SK-N-SH (cell line): ENCODE results near the gene TUT7. TPM values are rescaled to one million over a fixed set of nuclear protein-coding genes. Genes with fewer than 3 reads are reported as not detected.

Experiments
- CTCF ChIA-PET: fragments of 300-600, 350-600 bp; formaldehyde crosslinking; extraction: SDS; loops from one replicate; lab custom pipeline; 2021; lab: Yijun Ruan, JAX
- POLR2A ChIA-PET: fragments of 350-600 bp; sonication (Branson Sonifier 250); formaldehyde crosslinking; extraction: SDS; loops from one replicate; lab custom pipeline; 2020; ENCODE audit warnings: antibody characterized with exemption, inconsistent platforms; lab: Yijun Ruan, JAX
- DNase-seq: peaks from one replicate; pipeline ENCODE4 v3.0.0; 2012
- H2AFZ ChIP-seq: fragments of 200-600 bp; sonication (generic); 2 replicates; pipeline ENCODE4 v1.8.1; 2016; ENCODE audit warnings: antibody characterized with exemption, mild to moderate bottlenecking, low read depth
- H3F3A ChIP-seq: fragments of 200-600 bp; sonication (generic); replicated peaks from 2 replicates; pipeline ENCODE3; 2016; ENCODE audit warnings: antibody characterized with exemption, mild to moderate bottlenecking; ENCODE audit not compliant: insufficient read depth
- H3K27ac ChIP-seq, 2 experiments: fragments of 200-500 bp in 1 of 2; fragments of 200-600 bp in 1 of 2; sonication (Bioruptor generic) in 1 of 2; sonication (generic), shearing (Covaris generic) in 1 of 2; 2 replicates each; pipeline versions ENCODE4 v1.5.1 to v1.6.1; 2014 to 2016; ENCODE audit warnings: low read depth in 2 of 2, inconsistent platforms in 1 of 2, low read length in 1 of 2, mild to moderate bottlenecking in 1 of 2, mixed read lengths in 1 of 2
- H3K27me3 ChIP-seq: fragments of 200-600 bp; sonication (generic), shearing (Covaris generic); 2 replicates; pipeline ENCODE4 v1.6.1; 2016; ENCODE audit warnings: mixed run types; ENCODE audit not compliant: insufficient read depth
- H3K36me3 ChIP-seq, 2 experiments: fragments of 200-500 bp in 1 of 2; fragments of 200-600 bp in 1 of 2; sonication (Bioruptor generic) in 1 of 2; sonication (generic) in 1 of 2; replicated peaks in 1 of 2; 2 replicates each; pipeline versions ENCODE3 to v1.5.1; 2014 to 2016; ENCODE audit warnings: low read length in 1 of 2, mild to moderate bottlenecking in 1 of 2; ENCODE audit not compliant: insufficient read depth in 2 of 2, control insufficient read depth in 1 of 2
- H3K4me1 ChIP-seq, 2 experiments: fragments of 200-500 bp in 1 of 2; fragments of 200-600 bp in 1 of 2; sonication (Bioruptor generic) in 1 of 2; sonication (generic), shearing (Covaris generic) in 1 of 2; 2 replicates each; pipeline versions ENCODE4 v1.5.1 to v1.6.1; 2014 to 2016; ENCODE audit warnings: low read depth in 1 of 2, low read length in 1 of 2, mixed run types in 1 of 2; ENCODE audit not compliant: insufficient read depth in 2 of 2, control insufficient read depth in 1 of 2
- H3K4me2 ChIP-seq: fragments of 200-600 bp; sonication (generic), shearing (Covaris generic); 2 replicates; pipeline ENCODE4 v1.6.1; 2017; ENCODE audit warnings: mixed run types
- H3K4me3 ChIP-seq, 2 experiments: fragments of 200-500 bp in 1 of 2; fragments of 200-600 bp in 1 of 2; sonication (Bioruptor generic) in 1 of 2; sonication (generic), shearing (Covaris generic) in 1 of 2; 2 replicates each; pipeline versions ENCODE4 v1.5.1 to v1.8.1; 2014 to 2016; ENCODE audit warnings: low read depth in 2 of 2, inconsistent platforms in 1 of 2, low read length in 1 of 2, mild to moderate bottlenecking in 1 of 2, mixed read lengths in 1 of 2, moderate library complexity in 1 of 2
- H3K79me2 ChIP-seq: fragments of 200-600 bp; sonication (generic); 2 replicates; pipeline ENCODE4 v1.8.1; 2017; ENCODE audit warnings: mild to moderate bottlenecking; ENCODE audit not compliant: insufficient read depth
- H3K9ac ChIP-seq: fragments of 200-600 bp; sonication (generic); 2 replicates; pipeline ENCODE4 v1.6.1; 2017; ENCODE audit warnings: mixed run types
- H3K9me2 ChIP-seq: fragments of 200-600 bp; sonication (generic); 2 replicates; pipeline ENCODE4 v1.6.1; 2017; ENCODE audit warnings: mixed run types
- H3K9me3 ChIP-seq: fragments of 200-600 bp; sonication (generic); 2 replicates; pipeline ENCODE4 v1.6.1; 2017; ENCODE audit warnings: mixed run types, mild to moderate bottlenecking, moderate library complexity
- H4K20me1 ChIP-seq: fragments of 200-600 bp; sonication (generic); 2 replicates; pipeline ENCODE4 v1.6.1; 2017; ENCODE audit warnings: mild to moderate bottlenecking, mixed run types; ENCODE audit not compliant: insufficient read depth
- CHD2 ChIP-seq: fragments of 150-350 bp; IDR thresholded peaks from 2 replicates; pipeline ENCODE4 v1.6.1; 2018; ENCODE audit warnings: low read length; ENCODE audit not compliant: partially characterized antibody
- ELF1 ChIP-seq: IDR thresholded peaks from 2 replicates; pipeline ENCODE4 v1.4.0; 2012
- EP300 ChIP-seq, 2 experiments: IDR thresholded peaks; 2 replicates each; pipeline versions ENCODE4 v1.4.0 to v1.6.1; 2012; ENCODE audit warnings: borderline replicate concordance in 1 of 2, low read depth in 1 of 2, low read length in 1 of 2
- EZH2phosphoT487 ChIP-seq: fragments of 200-600 bp; sonication (generic); IDR thresholded peaks from 2 replicates; pipeline ENCODE4 v1.6.1; 2017; ENCODE audit warnings: low read depth, mixed run types, mild to moderate bottlenecking, antibody characterized with exemption, moderate library complexity, borderline replicate concordance
- FOSL2 ChIP-seq: IDR thresholded peaks from 2 replicates; pipeline ENCODE4 v1.4.0; 2012; ENCODE audit warnings: low read depth, mild to moderate bottlenecking, moderate library complexity, borderline replicate concordance
- FOXJ3 ChIP-seq: sonication (generic); formaldehyde crosslinking; IDR thresholded peaks from 2 replicates; pipeline ENCODE4 v1.5.1; 2020; ENCODE audit warnings: mild to moderate bottlenecking, missing genetic modification reagents
- GABPA ChIP-seq: IDR thresholded peaks from 2 replicates; pipeline ENCODE4 v1.4.0; 2012; ENCODE audit warnings: low read depth, mild to moderate bottlenecking
- NFIC ChIP-seq: IDR thresholded peaks from 2 replicates; pipeline ENCODE4 v1.4.0; 2012; ENCODE audit warnings: borderline replicate concordance
- NRF1 ChIP-seq: IDR thresholded peaks from 2 replicates; pipeline ENCODE4 v1.6.1; 2012; ENCODE audit warnings: low read depth, mild to moderate bottlenecking, low read length
- POLR2AphosphoS5 ChIP-seq: IDR thresholded peaks from 2 replicates; pipeline ENCODE4 v1.6.1; 2012; ENCODE audit warnings: low read depth, low read length
- RAD21 ChIP-seq: IDR thresholded peaks from 2 replicates; pipeline ENCODE4 v1.6.1; 2012; ENCODE audit warnings: mild to moderate bottlenecking, low read length
- RCOR1 ChIP-seq: fragments of 150-350 bp; IDR thresholded peaks from 2 replicates; pipeline ENCODE4 v1.6.1; 2017; ENCODE audit warnings: antibody characterized with exemption, low read length
- RFX5 ChIP-seq: IDR thresholded peaks from 2 replicates; pipeline ENCODE4 v1.6.1; 2012; ENCODE audit warnings: mild to moderate bottlenecking, improper control_type of control experiment, low read length
- SMC3 ChIP-seq: IDR thresholded peaks from 2 replicates; pipeline ENCODE4 v1.6.1; 2012; ENCODE audit warnings: low read depth, low read length, improper control_type of control experiment
- TCF12 ChIP-seq: IDR thresholded peaks from 2 replicates; pipeline ENCODE4 v1.4.0; 2012
- TEAD4 ChIP-seq: IDR thresholded peaks from 2 replicates; pipeline ENCODE4 v1.4.0; 2012; ENCODE audit warnings: mild to moderate bottlenecking, borderline replicate concordance; ENCODE audit not compliant: insufficient read depth
- YY1 ChIP-seq: IDR thresholded peaks from 2 replicates; pipeline ENCODE4 v1.4.0; 2012; ENCODE audit warnings: low read depth, mild to moderate bottlenecking
- WGBS: methylation state at CpG from one replicate; pipeline ENCODE4 v1.1.6; 2017; ENCODE audit warnings: low lambda C conversion rate; 5-methylcytosine and 5-hydroxymethylcytosine counted together
- polyA plus RNA-seq, 3 experiments: library from polyadenylated mRNA; depleted of rRNA; stranded (reverse); fragments of >200 nt; gene quantifications; 2 replicates each; pipeline ENCODE4 v1.2.3, GENCODE V29; 2012
- TF ChIP-seq, protein P1 (sequence below): fragments of 200-600 bp; sonication (generic); IDR thresholded peaks from 2 replicates; pipeline ENCODE4 v1.6.1; 2017; ENCODE audit warnings: antibody characterized with exemption, mild to moderate bottlenecking, moderate library complexity
- TF ChIP-seq, protein P2 (sequence below): fragments of 150-350 bp; IDR thresholded peaks from 2 replicates; pipeline ENCODE4 v1.6.1; 2016; ENCODE audit warnings: mild to moderate bottlenecking, low read depth, low read length
- TF ChIP-seq, protein P3 (sequence below): IDR thresholded peaks from 2 replicates; pipeline ENCODE4 v1.4.0; 2012; ENCODE audit warnings: low read depth

Gene TUT7
- polyA plus RNA-seq, 1 of the 3 experiments (the other 2 are of a cell fraction): 6.7 TPM

DNA sequence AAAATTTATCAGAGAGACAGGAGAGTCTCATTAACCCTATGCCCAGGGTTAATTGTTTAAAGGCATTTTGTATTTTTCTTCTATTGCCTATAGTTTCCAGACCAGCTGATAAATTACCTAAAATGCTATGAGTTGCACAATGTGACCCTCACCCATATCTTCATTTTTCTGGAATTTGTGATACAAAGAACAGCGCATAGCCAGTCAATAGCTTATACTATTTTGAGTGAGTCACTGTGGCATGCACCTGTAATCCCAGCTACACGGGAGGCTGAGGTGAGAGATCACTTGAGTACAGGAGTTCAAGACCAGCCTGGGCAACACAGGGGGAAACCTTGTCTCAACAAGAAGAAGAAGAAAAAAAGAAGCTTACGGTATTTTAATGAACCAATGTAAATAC is 97.6 kb downstream of the TUT7 start:
- 98% methylated on average over 3 of the region's 3 CpGs for WGBS
- no peak overlapping the region for H3K9ac ChIP-seq
- no peaks in the 10 kb centered on the region for H4K20me1 ChIP-seq
- no peak overlapping the region for H3K4me2 ChIP-seq
- ChIA-PET CTCF (interaction anchor here (1.1 to 1.2 kb wide), 2 partner anchors 19 to 26 kb away, joined by 3 to 4 read pairs; partner anchors contain the start of gene ISCA1), POLR2A (no interaction called here)
- no peaks in the 10 kb centered on the region for H3K9me2 ChIP-seq
- H3K79me2 ChIP-seq: no peaks in the 10 kb centered on the region
- TF ChIP-seq TCF12 (no peak), RFX5 (no peak), RCOR1 (no peak), NFIC (no peak), SMC3 (no peak), NRF1 (no peak), ELF1 (no peak), CHD2 (no peak), FOXJ3 (CRISPR knock-in tag) (no peak), FOSL2 (no peak), TEAD4 (no peak), EP300 (IDR thresholded peaks at IDR 0.05; ENCODE audit: borderline replicate concordance in 1 of 2, low read depth in 1 of 2, low read length in 1 of 2) (no peak), EZH2phosphoT487 (no peak), YY1 (no peak), GABPA (no peak), POLR2AphosphoS5 (no peak), RAD21 (no peak)
- TF ChIP-seq, protein P1, sequence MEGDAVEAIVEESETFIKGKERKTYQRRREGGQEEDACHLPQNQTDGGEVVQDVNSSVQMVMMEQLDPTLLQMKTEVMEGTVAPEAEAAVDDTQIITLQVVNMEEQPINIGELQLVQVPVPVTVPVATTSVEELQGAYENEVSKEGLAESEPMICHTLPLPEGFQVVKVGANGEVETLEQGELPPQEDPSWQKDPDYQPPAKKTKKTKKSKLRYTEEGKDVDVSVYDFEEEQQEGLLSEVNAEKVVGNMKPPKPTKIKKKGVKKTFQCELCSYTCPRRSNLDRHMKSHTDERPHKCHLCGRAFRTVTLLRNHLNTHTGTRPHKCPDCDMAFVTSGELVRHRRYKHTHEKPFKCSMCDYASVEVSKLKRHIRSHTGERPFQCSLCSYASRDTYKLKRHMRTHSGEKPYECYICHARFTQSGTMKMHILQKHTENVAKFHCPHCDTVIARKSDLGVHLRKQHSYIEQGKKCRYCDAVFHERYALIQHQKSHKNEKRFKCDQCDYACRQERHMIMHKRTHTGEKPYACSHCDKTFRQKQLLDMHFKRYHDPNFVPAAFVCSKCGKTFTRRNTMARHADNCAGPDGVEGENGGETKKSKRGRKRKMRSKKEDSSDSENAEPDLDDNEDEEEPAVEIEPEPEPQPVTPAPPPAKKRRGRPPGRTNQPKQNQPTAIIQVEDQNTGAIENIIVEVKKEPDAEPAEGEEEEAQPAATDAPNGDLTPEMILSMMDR: no peak
- TF ChIP-seq, protein P2, sequence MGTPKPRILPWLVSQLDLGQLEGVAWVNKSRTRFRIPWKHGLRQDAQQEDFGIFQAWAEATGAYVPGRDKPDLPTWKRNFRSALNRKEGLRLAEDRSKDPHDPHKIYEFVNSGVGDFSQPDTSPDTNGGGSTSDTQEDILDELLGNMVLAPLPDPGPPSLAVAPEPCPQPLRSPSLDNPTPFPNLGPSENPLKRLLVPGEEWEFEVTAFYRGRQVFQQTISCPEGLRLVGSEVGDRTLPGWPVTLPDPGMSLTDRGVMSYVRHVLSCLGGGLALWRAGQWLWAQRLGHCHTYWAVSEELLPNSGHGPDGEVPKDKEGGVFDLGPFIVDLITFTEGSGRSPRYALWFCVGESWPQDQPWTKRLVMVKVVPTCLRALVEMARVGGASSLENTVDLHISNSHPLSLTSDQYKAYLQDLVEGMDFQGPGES: no peak
- TF ChIP-seq, protein P3, sequence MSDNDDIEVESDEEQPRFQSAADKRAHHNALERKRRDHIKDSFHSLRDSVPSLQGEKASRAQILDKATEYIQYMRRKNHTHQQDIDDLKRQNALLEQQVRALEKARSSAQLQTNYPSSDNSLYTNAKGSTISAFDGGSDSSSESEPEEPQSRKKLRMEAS: no peak
- H2AFZ ChIP-seq: no peak overlapping the region
- no peaks in the 10 kb centered on the region for H3F3A ChIP-seq
- H3K4me3 ChIP-seq: no peak overlapping the region
- H3K36me3 ChIP-seq: no peaks in the 10 kb centered on the region
- no peak for DNase-seq
- H3K27ac ChIP-seq: no peak overlapping the region
- H3K27me3 ChIP-seq: no peaks in the 10 kb centered on the region
- no peaks in the 10 kb centered on the region for H3K9me3 ChIP-seq
- H3K4me1 ChIP-seq: peaks cover 0 to 5% of the 10 kb centered on the region in 2 experiments; a peak in 1 of 4 replicates
